22Rv1 (cell line): Measurements from ENCODE around the gene ACTG1.

ENCODE experiments used
- H3K27ac ChIP-seq: fragments of 450-650 bp; 2 replicates; pipeline ENCODE4 v1.5.1; 2017
- ZFX ChIP-seq: fragments of 450-650 bp; IDR thresholded peaks from 2 replicates; pipeline ENCODE4 v1.6.1; 2017; ENCODE audit warnings: antibody characterized with exemption, borderline replicate concordance
- TF ChIP-seq, protein P1 (sequence below): fragments of 450-650 bp; IDR thresholded peaks from 2 replicates; pipeline ENCODE4 v1.5.1; 2017; ENCODE audit warnings: mild to moderate bottlenecking

The ACTG1 gene

DNA sequence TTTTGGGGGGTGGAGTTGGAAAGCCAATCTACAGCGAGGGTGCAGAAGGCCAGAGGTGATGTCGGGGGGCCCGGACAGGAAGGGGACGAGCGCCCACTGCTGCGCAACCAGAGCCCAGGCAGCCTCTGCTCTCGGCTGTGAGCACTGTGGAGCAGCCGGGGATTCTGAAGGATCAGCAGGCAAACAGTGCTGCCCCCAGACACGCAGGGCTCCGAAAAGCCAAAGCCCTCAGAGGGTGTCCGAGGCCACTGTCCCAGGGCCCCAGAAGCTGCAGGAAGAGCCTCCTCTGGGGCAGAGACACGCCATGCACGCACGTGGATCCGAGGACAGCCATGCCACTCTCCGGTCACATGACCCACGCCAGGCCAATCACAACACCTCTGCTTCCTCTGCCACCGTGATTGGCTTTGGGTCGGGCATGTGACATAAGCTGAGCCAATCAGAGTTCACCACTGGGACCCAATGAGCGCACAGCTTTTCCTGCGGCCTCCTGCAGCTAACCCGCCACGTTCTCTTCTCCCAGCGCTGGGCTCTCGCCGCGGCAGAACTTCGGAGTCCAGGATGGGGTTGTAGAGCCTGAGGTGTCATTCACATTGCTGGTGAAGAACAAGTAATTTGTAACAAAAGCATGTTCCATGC, 40.7 kb downstream of the ACTG1 start:
- H3K27ac ChIP-seq, result peak overlapping the region; percentile 73
- no peak for TF ChIP-seq ZFX
- TF ChIP-seq, protein P1, sequence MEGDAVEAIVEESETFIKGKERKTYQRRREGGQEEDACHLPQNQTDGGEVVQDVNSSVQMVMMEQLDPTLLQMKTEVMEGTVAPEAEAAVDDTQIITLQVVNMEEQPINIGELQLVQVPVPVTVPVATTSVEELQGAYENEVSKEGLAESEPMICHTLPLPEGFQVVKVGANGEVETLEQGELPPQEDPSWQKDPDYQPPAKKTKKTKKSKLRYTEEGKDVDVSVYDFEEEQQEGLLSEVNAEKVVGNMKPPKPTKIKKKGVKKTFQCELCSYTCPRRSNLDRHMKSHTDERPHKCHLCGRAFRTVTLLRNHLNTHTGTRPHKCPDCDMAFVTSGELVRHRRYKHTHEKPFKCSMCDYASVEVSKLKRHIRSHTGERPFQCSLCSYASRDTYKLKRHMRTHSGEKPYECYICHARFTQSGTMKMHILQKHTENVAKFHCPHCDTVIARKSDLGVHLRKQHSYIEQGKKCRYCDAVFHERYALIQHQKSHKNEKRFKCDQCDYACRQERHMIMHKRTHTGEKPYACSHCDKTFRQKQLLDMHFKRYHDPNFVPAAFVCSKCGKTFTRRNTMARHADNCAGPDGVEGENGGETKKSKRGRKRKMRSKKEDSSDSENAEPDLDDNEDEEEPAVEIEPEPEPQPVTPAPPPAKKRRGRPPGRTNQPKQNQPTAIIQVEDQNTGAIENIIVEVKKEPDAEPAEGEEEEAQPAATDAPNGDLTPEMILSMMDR, result peak; percentile 62

GRCh38 chr17:81470944-81471817, 41.4 kb downstream of the ACTG1 start:
- peak overlapping the region; percentile 73 for H3K27ac ChIP-seq
- TF ChIP-seq, protein P1, result no peak
- no peak for TF ChIP-seq ZFX

- H3K27ac ChIP-seq, result peak overlapping the region; percentile 73
- TF ChIP-seq ZFX, result no peak
- TF ChIP-seq, protein P1, result no peak
Observed at GRCh38 chr17:81470270-81470943, 42.2 kb downstream of the ACTG1 start.

DNA sequence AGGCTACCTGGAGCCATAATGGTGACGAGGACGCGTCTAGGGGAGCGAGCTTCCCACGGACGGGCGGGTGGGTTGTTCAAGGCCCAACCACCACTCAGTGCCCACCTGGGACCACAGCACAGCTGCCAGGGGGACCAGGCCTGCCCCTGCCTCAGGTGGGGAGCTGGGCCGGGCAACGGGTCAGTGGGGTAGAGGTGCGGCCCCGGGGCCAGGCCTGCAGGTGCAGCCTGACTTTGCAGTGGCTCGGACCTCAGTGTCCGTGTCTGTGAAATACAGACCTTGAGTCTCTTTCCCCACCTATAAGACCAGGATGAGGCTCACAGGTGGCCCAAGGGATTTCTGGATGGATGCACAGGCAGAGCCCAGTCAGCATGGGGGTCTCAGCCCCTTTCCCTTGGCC, 43.3 kb downstream of the ACTG1 start:
- TF ChIP-seq, protein P1, result no peak
- no peak for TF ChIP-seq ZFX
- H3K27ac ChIP-seq, result 0 out of 2 replicates have a peak overlapping the region, but pooled peaks have one; percentile 4

- TF ChIP-seq ZFX, result no peak
- TF ChIP-seq, protein P1, result no peak
- H3K27ac ChIP-seq, result no peak overlapping the region
Observed at GRCh38 chr17:81468770-81469121, 43.9 kb downstream of the ACTG1 start.

DNA sequence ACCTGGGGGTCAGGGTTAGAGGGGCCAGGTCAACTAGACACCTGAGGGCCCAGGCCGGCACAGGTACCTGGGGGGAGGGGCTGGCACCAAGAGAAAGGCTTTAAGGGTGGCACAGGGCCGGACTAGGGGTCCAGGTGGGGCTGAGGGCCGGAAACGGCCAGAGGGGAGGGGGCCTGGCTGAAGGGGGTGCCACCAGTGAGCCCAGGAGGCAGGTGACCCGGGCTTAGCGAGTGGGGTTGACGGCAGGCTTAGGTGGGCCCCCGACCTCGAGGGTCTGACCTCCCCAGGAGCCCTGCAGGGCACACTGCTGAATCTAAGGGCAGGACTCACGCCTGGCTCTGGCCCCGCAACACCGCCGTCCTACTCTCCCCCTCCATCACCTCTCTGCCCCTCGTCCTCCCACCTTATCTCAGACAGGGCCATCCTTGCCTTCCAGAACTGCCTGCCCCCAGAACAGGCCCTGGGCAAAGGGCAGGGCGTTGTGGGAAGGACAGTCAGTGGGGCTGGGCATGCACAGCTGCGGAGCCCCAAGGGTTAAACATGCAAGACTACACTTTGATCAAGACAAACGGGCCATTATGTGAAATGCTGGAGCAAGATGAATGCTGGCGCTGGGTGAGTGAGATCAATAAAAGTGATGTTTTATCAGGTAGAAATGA, 44.4 kb downstream of the ACTG1 start:
- no peak overlapping the region for H3K27ac ChIP-seq

More for the DNA sequence above, 44.4 kb downstream of the ACTG1 start:
- no peak for TF ChIP-seq ZFX
- TF ChIP-seq, protein P1, result no peak
